Activated CD4-positive, alpha-beta T cell treated with anti-CD3 and anti-CD28 coated beads, Interleukin-2, Interleukin-4, amounts not matched to agents 100 ng/mL and 50 ng/mL, durations not matched to agents 16 hours and 8 hours (primary cell): ENCODE results near the gene ERCC1.

Experiments
- DNase-seq: peaks from one replicate; pipeline ENCODE4 v3.0.0-alpha.2; 2020; ENCODE audit warnings: low spot score

ERCC1 gene

DNA sequence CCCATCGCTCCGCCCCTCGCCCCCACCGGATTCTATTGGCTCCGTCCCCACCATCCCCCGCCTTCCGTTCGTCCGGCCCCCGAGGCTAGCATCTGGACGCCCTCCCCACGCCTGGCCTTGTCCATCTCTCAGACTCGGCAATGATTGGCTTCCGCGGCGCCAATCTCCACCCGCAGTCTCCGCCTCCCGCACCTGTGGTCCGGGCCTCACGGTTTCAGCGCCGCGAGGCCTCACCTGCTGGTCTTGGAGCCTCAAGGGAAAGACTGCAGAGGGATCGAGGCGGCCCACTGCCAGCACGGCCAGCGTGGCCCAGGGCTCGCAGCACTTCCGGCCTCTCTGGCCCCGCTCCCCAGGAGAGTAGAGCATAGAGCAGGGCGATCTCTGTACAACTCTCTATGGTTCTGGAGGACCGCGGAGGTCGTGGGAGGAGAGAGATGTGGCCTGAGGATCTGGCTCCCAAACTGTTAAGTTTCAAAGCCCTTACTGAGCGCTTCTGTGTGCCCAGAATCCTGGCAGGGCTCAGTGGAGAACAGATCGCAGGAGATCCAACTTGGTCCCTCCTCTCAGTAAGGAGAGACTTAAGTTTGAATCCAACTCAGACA is at the start of gene ERCC1:
Gene ERCC1, minus strand, starts transcription at position 329 of the 602 bp plus-strand sequence. CDS start 543 bp downstream, outside the sequence.
- DNase-seq = peak; percentile 93

DNA sequence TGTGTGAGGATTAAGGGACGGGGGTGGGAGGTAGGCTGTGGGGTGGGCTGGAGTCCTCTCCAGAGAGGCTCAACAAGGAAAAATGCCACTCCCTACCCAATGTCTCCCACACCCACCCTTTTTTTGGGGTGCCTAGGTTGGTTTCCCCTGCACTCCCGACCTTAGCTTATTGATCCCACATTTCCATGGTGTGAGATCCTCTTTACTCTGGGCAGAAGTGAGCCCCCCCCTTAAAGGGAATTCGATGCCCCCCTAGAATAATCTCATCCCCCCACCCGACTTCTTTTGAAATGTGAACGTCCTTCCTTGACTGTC is 49.6 kb upstream of the ERCC1 start:
- DNase-seq = no peak

DNA sequence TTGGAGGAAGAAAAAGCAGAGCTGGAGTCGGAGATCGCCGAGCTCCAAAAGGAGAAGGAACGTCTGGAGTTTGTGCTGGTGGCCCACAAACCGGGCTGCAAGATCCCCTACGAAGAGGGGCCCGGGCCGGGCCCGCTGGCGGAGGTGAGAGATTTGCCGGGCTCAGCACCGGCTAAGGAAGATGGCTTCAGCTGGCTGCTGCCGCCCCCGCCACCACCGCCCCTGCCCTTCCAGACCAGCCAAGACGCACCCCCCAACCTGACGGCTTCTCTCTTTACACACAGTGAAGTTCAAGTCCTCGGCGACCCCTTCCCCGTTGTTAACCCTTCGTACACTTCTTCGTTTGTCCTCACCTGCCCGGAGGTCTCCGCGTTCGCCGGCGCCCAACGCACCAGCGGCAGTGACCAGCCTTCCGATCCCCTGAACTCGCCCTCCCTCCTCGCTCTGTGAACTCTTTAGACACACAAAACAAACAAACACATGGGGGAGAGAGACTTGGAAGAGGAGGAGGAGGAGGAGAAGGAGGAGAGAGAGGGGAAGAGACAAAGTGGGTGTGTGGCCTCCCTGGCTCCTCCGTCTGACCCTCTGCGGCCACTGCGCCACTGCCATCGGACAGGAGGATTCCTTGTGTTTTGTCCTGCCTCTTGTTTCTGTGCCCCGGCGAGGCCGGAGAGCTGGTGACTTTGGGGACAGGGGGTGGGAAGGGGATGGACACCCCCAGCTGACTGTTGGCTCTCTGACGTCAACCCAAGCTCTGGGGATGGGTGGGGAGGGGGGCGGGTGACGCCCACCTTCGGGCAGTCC is 49.0 kb upstream of the ERCC1 start:
- DNase-seq = no peak

DNA sequence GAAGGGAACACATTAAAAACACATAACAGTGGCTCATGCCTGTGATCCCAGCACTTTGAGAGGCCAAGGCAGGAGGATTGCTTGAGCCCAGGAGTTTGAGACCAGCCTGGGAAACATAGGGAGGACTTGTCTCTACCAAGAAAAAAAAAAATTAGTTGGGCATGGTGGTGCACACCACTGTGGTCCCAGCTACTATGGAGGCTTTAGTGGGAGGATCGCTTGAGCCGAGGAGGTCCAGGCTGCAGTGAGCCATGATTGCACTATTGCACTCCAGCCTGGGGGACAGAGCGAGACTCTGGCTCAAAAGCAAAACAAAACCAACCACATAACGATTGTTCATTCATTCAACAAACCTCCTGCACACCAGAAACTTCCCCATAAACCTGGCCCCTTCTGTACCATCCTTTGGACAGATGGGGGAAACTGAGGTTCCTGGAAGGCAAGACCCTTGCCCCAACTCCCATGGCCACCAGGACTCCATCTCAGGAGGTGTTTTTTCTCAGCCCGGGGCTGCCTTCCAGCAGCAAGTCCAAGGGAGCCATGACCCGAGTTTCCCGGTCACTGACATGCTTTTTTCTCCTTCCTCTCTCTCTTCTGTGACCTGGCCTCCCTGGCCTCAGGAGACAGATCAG is 48.3 kb upstream of the ERCC1 start:
- DNase-seq = no peak

DNA sequence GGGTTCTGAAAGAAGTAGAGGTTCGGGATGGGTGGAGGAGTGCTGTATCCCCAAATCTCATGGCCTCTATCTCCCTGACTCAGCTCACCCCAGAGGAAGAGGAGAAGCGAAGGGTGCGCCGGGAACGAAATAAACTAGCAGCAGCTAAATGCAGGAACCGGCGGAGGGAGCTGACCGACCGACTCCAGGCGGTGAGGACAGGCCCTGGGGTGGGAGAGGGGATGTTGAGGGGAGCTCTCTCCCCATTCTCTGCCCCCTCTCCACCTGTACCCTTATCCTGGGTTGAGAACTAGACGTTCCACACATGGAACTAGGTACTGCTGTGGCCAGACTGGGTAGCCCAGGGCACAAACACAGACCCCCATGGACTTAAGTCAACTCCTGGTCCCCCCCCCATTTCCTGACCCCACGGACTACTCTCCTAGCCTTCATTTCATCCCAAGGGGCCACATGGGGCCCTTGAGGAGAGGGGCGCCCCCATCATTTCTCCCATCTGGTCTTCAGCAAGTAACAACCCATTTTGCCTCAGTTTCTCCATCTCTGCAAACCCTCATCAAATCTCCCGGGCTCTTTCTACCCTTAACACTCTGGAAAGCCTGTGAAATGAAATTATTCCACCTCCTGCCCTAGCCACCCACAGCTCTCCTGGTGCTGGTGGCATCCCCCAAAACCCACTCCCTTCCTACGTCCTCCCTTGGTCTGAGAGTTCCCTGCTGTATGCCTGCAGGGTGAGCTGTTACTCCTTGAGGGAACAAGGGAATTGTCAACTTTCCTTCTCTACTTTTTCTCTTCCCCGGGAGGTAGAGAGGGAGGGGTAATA is 47.6 kb upstream of the ERCC1 start:
- DNase-seq = no peak

DNA sequence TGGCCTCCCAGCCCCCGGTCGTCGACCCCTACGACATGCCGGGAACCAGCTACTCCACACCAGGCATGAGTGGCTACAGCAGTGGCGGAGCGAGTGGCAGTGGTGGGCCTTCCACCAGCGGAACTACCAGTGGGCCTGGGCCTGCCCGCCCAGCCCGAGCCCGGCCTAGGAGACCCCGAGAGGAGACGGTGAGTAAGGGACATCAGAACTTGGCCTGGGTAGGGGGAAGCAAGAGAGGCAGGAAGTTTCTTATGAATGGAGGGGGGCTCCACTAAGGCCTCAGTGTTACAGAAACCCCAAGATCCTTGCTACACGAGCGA is 47.0 kb upstream of the ERCC1 start:
- DNase-seq = no peak

DNA sequence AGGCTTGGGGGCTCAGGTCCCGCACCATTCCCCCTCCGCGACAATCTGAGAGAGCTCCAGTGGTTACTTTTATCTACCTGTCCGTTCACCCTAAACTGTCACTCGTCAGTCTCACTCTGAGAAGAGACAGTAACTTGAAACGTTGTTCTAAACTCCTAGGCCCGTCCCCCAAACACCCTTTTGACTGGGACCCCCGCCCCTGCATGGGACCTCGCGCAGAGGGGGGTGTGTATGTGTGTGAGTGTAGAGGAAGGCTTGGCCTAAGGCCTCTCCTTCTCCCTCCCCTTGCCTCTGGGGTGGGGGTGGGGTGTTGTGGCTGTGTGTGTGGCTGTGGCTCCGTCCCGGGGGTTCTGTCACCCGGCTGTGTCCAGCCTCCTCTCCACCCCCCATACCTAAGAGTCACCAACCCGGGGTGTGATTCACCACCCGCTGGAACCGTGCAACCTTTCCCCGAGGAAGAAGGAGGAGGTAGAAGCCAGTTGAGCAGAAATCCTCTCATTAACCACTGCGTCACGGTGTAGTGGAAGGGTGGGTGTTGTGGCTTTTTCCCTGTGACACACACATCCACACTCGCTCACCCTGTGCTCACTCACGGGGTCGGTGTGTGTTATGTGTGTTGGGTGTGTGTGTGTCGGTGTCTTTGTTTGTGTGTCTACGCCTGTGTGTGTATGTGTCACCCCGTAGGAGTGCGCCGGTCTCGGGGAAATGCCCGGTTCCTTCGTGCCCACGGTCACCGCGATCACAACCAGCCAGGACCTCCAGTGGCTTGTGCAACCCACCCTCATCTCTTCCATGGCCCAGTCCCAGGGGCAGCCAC is 46.4 kb upstream of the ERCC1 start:
- DNase-seq = no peak

DNA sequence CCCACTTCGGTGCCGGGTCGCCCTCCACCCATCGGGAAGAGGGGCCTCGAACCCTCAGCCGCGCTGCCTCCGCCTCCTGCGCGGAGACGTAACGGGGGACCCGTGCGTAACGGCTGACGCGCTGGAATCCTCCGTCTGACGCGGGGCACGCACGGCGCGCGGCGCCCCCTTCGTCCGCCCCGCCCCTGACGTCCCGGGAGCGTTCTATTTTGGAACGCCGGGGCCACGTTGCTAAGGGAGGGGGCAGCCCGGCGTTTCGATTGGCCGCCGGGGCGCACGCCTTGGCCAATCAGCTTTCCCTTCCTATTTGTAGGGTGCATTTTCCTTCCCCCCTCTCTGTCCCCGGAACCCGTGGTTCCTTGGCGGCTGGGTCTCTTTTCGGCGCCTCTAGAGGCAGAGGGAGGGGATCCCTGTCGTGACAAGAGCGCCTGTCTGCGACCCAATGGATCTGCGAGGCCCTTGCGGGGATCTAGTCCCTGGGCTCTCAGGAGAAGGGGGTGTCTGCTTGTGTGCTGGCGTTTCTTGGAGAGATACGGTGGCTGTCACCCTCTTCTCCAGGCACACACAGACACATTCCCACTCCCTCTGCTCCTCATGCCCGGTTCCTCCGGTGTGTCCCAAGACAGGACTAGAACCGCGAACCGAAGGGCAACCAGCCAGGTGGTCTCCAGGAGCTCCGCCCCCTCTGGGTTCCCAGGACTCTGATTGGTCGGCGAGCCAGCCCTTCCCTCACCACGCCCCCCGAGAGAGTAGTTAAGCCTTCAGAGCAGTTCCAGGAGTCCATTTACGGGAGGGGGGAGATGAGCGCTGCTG is 45.6 kb upstream of the ERCC1 start:
- DNase-seq = peak; percentile 95

DNA sequence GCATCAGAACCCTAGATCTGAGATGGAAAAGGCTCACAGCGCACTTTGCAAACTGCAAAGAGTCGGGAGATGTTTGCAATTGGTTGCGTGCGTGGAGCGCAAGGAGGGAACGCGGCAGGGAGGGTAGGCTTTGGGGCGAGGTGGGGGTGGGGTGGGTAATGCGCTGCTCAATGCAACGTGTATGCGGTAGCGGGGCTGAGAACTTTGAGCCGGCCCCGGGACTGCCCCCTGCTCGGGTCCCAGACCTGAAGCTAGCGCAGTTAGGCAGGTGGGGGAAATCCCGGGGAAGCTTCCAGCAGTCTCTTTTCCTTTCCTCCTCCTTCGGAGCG is 45.0 kb upstream of the ERCC1 start:
- no peak for DNase-seq

DNA sequence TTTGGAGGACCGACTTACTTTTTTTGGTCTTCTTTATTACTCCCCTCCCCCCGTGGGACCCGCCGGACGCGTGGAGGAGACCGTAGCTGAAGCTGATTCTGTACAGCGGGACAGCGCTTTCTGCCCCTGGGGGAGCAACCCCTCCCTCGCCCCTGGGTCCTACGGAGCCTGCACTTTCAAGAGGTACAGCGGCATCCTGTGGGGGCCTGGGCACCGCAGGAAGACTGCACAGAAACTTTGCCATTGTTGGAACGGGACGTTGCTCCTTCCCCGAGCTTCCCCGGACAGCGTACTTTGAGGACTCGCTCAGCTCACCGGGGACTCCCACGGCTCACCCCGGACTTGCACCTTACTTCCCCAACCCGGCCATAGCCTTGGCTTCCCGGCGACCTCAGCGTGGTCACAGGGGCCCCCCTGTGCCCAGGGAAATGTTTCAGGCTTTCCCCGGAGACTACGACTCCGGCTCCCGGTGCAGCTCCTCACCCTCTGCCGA is 44.5 kb upstream of the ERCC1 start:
- peak; percentile 24 for DNase-seq

DNA sequence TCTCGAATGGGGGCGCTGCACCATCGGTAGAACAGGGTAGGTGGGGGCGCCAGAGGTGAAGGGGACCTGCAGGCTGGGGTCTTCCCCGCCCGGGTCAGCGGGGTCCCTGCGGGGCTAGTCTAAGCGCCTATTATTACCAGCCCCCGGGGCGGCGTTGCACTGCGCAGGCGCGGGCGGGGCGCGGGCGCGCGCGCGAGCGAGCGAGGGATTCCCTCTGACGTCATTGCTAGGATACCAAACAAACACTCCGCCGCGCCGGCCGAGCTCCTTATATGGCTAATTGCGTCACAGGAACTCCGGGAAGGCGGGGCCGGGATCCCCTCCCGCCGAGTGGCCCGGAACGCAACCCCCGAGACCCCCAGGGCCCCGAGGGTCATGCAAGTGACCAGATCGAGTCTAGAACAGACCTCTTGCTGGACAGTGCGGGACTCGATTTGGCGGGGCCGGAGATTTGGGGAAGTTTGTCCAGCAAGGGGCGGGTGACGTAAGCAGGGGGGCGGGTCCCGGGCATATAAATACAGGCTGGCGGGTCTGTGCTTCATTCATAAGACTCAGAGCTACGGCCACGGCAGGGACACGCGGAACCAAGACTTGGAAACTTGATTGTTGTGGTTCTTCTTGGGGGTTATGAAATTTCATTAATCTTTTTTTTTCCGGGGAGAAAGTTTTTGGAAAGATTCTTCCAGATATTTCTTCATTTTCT is 43.9 kb upstream of the ERCC1 start, which contains the start of gene FOSB:
Gene FOSB, plus strand, starts transcription at position 541 of the 703 bp plus-strand sequence. CDS start 591 bp downstream, outside the sequence.
- DNase-seq = peak; percentile 94

DNA sequence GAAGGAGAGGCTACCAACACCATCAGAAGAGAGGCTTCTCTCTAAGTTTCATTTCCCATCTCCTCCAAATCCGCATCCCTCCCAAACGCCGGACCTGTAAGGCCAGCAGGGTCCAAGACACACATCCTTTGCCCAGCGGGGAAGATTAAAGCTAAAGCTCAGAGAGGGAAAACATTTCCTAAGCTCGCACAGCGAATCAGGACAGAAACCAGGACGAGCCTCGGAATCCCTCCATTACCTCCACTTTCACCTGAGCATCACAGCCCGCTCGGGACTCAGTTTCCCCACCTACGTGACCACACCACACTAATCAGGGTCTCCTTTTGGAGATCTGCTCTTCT is 43.4 kb upstream of the ERCC1 start:
- DNase-seq = no peak

DNA sequence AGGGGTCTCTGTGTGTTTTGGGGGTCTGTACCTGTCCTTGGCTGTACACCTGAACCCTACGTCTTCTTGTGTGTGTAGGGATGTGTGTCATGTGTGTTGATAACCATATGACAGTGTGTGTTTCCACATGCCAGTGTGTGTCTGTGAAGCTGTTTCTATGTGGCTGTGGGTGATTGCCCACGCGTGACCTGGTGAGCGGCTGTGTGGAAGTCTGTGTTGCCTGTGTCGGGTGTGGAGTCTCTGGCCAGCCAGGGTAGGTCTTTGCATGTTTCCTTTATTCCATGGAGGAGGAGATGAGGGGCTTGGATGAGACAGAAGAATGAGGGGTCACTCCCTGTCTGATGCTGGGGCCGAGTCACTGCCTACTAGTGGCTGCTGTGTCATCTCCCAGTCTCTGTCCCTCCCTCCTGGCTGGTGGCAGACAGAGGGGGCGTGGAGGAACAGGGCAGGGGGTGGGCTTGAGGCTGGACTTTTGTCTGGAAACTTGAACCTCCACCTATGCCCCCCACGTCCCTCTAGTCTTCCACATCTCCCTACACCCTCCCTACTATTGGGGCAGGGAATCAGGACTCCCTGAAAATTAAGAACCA is 41.2 kb upstream of the ERCC1 start:
- no peak for DNase-seq

DNA sequence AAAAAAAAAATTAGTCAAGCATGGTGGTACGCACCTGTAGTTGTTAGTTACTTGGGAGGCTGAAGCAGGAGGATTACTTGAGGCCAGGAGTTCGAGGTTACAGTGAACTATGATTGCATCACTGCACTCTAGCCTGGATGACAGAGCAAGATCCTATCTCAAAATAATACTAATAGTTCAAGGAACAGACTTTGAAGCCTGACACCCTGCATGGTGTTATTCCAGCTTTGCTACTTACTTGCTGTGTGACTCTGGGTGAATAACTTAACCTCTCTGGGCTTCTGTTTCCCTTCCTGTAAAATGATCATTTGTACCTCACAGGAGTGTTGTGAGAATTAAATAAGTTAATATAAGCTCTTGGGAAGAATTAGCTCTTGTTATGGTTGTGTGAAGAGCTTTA is 40.6 kb upstream of the ERCC1 start:
- DNase-seq = no peak

DNA sequence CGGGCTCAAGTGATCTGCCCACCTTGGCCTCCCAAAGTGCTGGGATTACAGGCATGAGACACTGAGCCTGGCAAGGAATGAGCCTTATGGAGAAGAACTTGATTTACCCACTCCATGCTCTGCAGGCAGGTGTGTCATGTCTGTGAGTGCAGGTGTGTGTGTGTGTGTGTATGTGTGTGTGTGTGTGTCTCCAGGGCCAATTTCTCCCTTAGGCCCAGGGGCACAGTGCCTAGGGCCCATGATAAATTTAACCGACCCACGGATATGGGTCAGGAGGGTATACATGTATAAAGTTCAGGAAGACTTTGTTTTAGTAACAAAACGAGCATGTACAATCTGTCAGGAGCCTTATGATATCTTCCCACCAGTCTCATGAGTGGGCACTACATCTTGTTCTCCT is 39.5 kb upstream of the ERCC1 start:
- no peak for DNase-seq

DNA sequence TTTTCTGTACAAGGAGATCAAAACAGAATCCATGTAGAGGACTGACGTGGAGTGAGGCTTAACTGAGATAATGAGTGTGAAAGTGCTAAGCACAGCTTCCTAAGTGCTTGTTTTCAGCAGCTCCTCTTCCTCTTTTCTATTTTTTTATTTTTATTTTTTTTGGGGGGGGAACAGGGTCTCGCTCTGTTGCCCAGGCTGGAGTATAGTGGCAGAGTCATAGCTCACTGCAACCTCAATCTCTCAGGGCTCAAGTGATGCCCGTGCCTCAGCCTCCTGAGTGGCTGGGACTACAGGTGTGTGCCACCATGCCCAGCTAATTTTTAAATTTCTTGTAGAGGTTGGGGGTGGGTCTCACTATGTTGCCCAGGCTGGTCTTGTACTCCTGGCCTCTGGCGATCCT is 38.5 kb upstream of the ERCC1 start:
- DNase-seq = no peak

DNA sequence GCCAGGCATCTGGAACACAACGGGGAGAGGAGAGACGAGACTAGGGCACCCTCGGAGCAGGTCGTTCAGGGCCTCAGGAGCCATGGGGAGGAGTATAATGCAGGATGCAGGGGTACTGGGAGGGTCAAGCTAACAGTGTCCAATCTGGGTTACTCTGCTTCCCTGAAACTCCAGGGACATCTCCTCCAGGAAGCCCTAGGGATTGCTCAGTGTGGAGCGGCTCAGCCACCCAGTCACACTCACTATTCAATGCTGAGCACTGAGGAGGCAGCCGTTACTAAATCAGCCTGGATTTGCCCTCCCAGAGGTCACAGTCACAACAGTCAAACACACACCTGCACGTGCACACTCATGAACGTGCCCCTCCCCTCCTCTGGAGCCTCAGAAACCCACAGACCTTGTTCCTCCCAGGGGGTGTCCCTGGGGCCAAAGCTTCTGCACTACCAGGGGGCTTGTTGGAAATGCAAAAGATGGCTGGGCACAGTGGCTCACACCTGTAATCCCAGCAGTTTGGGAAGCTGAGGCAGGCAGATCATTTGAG is 37.2 kb upstream of the ERCC1 start:
- DNase-seq = no peak

DNA sequence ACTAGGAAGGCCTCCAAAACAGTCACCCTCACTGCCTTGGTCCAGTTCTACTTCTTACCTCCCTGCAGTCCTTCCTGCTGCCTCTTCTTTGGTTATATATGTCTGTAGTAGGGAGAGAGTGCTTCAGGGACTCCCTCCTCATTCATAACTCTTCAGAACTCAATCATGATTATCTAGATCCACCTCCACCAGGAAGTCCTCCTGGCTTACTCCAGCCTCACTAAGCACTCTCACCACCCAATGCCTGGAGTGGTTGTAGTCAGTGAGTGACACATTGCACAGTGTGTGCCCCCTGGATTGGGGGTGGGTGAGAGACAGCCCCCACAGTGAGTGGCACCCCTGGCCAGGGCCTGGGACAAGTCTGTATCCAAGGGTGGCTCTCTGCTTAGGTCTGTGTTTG is 34.1 kb upstream of the ERCC1 start:
- DNase-seq = no peak

DNA sequence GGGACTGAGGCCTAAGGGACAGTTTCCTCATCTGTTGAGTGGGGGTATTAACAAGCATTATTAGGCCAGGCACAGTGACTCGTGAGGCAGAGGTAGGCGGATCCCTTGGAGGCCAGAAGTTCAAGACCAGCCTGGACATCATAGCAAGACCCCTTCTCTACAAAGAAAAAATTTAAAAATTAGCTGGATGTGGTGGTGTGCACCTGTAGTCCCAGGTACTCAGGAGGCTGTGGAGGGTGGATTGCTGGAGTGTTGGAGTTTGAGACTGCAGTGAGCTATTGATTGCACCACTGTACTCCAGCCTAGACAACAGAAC is 32.7 kb upstream of the ERCC1 start:
- no peak for DNase-seq
